Measurements from ENCODE around the gene PPIG. TPM values are rescaled to one million over a fixed set of nuclear protein-coding genes. Genes with fewer than 3 reads are reported as not detected.

Gene PPIG
- total and polyA plus RNA-seq, 12 donors, result 15.4 to 111 (median 47.9) TPM

- intact Hi-C loops (cut with DNase I), result no loop called here
- Histone ChIP-seq H3K27ac (no peak overlapping the region), H3K4me1 (replicated peaks in 1 of 2) (no peaks in the 10 kb centered on the region), H3K4me3 (no peak overlapping the region), H3K27me3 (no peaks in the 10 kb centered on the region), H3K9me3 (replicated peaks in 1 of 3) (no peaks in the 10 kb centered on the region), H3K36me3 (replicated peaks in 1 of 2) (peaks cover 0 to 59% of the 10 kb centered on the region in 2 donors)
- 93 to 99% (median 98%) methylated on average over 3 of the region's 3 CpGs for WGBS, 4 donors
- DNase-seq, result no peak
- TF ChIP-seq POLR2A (IDR thresholded peaks at IDR 0.05) (no peak), CTCF (IDR thresholded peaks at IDR 0.05) (no peak)
Observed at GRCh38 chr2:169637620-169638019, 53.5 kb downstream of the PPIG start.

GRCh38 chr2:169640104-169640503 is 56.0 kb downstream of the PPIG start:
- Histone ChIP-seq H3K4me1 (replicated peaks in 1 of 2) (no peaks in the 10 kb centered on the region), H3K9me3 (replicated peaks in 1 of 3) (no peaks in the 10 kb centered on the region), H3K36me3 (replicated peaks in 1 of 2) (peaks cover 0 to 36% of the 10 kb centered on the region in 2 donors), H3K27me3 (no peaks in the 10 kb centered on the region), H3K27ac (no peak overlapping the region), H3K4me3 (no peak overlapping the region)
- no peak for TF ChIP-seq POLR2A (IDR thresholded peaks at IDR 0.05)
- TF ChIP-seq CTCF (IDR thresholded peaks at IDR 0.05), result no peak
- no peak for DNase-seq
- WGBS, 4 donors, result 95 to 99% (median 97%) methylated on average over 2 of the region's 2 CpGs
- intact Hi-C loops (cut with DNase I), result no loop called here

GRCh38 chr2:169641464-169641863 is 57.3 kb downstream of the PPIG start:
- no peak overlapping the region for H3K4me3 ChIP-seq
- no peak overlapping the region for H3K27ac ChIP-seq
- intact Hi-C loops (cut with DNase I), result no loop called here
- no peaks in the 10 kb centered on the region for H3K27me3 ChIP-seq
- 94 to 99% (median 96%) methylated on average over 2 of the region's 2 CpGs for WGBS, 4 donors
- TF ChIP-seq POLR2A (IDR thresholded peaks at IDR 0.05), result no peak
- no peak for TF ChIP-seq CTCF (IDR thresholded peaks at IDR 0.05)
- H3K4me1 ChIP-seq (replicated peaks in 1 of 2), result no peaks in the 10 kb centered on the region
- peaks cover 0 to 24% of the 10 kb centered on the region in 2 donors for H3K36me3 ChIP-seq (replicated peaks in 1 of 2)
- no peak for DNase-seq
- H3K9me3 ChIP-seq (replicated peaks in 1 of 3), result no peaks in the 10 kb centered on the region

- TF ChIP-seq CTCF (IDR thresholded peaks at IDR 0.05) (no peak), POLR2A (IDR thresholded peaks at IDR 0.05) (no peak)
- Histone ChIP-seq H3K4me1 (replicated peaks in 1 of 2) (no peaks in the 10 kb centered on the region), H3K27me3 (no peaks in the 10 kb centered on the region), H3K9me3 (replicated peaks in 1 of 3) (no peaks in the 10 kb centered on the region), H3K27ac (no peak overlapping the region), H3K36me3 (replicated peaks in 1 of 2) (no peaks in the 10 kb centered on the region), H3K4me3 (no peak overlapping the region)
- WGBS, 4 donors, result 56 to 75% (median 65%) methylated on average over 3 of the region's 3 CpGs
- DNase-seq, result no peak
- intact Hi-C loops (cut with DNase I), result no loop called here
Observed at GRCh38 chr2:169644173-169644572, 60.0 kb downstream of the PPIG start.

Data from adrenal gland (tissue), 12 donors.